Cortex of kidney (tissue), 1 donor: ENCODE measurements around the gene C1RL.

Source experiments
- DNase-seq: peaks from one replicate; lab custom pipeline; 2025; lab: John Stamatoyannopoulos, UW

C1RL gene

DNA sequence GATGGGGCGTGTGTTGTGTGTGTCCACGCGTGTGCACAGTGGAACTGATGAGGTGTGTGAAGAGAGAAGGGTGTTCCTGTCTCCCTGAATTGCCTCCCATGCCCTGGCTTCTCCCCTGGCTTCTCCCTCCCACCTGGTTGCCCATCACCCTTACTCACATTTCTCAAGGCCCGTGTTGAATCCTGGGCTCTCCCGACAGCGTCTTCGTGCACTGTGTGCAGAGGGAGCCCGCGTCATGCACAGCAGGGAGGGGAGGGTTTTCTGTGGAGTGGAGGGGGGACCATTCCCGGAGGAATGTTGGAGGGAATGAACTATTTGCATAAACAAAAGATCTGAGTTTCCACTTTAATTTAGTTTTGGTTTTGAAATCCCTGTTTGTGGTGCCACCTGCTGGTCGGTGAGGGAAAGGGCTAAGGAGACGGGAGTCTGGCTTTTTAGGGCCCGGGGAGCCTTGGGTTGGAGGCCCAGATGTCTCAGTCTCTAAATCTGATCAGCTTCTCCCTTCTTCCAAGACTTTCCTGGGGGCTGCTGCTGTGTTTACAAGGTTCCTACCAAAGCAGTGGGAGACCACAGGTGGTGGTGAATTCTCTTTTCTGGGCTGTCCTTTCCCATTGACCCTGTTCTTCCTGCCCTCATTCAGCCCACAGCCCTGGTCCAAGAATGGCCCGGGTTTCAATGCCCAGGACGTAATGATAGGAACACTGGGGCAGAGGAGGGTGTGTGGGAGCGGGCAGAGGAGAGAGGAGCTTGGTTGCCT lies 16.6 kb downstream of the C1RL start, which contains the start of gene C1R:
Gene C1R (minus strand): TSS at position 217 of the 757 bp plus-strand sequence. CDS start 57 bp downstream, at position 160.
- DNase-seq: no peak

DNA sequence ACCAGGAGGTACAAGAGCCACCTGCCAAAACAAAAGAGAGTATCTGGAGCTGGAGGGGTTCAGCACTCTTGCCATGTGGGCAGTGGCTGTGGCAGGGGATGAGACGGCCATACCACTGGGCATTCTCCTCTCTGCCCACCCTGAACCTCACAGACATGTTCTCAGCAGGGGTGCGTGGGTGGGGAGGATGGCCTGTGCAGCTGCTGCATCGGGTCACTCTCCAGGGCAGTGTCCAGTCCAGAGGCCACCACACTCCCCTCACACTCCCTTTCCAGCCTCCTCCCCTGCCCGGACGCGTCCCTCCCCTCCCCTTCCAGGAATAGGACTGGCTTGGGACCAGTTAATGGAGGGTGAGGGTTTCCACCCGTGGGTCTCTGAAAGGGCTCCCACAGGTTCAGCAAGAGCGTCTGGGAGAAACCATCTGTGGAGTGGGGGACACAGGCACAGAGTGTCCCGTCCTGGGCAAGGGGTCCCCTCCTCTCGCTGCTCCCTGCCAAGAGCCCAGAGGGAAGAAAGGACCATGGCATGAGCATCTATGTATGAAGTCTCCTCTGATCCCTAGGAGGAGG lies 17.3 kb downstream of the C1RL start:
- DNase-seq: no peak

DNA sequence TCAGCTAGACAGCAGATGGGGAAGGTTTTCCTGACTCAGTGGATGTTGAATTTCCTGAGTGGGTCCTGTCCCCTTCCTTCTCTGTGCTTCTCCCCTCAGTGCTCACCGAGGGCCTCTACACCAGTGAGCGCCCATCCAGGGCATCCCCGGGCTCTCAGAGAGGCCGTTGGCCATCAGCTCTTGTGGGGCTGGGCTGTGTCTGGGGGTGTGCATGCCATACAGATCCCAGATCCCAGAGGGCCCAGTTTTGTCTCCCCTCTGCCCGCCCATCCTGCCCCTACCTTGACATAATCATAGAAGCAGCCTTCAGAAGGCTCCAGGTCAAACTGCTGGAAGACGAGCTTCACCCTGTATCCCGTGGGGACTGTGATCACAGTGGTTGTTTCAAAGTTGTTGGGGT lies 17.8 kb downstream of the C1RL start:
- DNase-seq: no peak

DNA sequence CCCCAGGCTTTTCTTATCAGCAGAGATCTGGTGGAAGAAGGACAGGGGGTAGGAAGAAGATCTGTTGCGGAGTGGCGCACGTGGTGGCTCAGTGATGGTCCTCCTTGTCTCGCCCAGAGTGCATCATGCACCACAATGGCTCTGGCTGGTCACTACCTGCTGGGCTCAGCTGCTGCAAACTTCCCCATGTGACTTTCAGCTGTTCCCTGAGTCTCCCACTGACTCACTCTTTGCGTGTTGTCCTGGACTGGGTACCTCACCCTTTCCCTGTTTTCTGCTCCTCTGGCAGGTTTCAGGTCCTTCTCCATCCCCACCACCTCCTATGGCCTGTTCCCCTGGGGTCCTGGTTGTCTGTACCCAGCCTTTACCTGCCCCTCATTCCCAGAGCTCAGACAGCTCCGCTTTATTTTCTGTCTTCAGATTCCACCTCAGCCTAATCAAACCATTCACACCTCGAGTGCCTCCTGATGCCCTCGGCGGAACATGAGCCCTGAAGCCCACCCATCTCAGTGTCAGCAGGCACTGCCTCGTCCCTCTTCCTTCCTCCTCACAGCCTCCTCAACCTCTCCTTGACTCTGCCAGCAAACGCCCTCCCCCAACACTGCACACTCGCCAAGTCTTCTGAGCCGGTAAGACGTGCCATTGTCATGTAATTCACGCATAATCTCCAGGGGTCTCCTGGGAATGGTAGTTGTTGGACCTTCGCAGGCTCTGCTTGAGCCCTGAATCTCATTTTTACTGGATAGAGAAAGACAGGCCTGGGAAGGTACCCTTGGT lies 18.6 kb downstream of the C1RL start:
- DNase-seq: no peak

DNA sequence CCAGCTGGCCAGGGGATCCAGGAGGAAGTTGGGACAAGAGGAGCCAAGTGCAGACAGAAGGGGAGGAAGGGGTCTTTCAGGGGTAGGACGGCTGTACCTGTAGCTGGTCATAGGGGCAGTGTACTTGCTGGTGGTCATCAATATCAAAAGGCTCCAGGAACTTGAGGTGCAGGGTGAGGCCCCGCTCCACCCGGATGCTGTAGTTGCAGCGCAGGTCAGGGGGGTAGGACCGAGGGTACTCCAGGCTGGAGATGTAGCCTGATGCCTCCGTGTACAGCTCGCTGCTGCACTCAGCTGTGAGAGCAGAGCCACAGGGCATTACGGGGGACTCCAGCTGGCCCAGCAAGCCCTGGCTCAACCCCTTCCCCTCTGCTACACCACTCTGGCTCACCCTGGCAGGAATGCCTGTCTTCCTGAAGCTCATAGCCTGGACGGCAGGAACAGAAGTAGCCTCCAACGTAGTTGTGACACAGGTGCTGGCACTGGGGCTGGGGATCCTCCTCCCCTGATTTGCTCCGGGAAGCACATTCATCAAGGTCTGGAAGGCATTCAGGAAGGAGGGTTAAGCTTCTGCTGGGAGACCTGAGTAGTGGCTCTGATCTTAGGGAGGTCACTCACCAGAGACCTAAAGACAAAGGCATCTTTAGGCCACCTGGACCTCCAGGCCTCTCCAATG lies 19.7 kb downstream of the C1RL start:
- no peak for DNase-seq

DNA sequence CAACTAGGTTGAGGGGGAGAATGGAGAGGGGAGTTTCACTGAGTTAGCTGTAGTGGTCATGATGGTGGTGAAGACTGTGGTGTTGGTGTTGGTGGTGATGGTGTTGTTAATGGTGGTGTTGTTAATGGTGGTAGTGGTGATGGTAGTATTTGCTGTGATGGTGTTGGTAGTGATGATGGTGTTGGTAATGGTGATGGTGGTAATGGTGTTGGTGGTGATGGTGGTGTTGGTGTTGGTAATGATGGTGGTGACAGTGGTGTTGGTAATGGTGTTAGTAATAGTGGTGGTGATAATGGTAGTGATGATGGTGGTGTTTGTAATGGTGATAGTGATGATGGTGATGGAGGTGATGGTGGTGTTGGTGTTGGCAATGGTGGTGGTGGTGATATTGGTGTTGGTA lies 25.9 kb downstream of the C1RL start:
- no peak for DNase-seq

DNA sequence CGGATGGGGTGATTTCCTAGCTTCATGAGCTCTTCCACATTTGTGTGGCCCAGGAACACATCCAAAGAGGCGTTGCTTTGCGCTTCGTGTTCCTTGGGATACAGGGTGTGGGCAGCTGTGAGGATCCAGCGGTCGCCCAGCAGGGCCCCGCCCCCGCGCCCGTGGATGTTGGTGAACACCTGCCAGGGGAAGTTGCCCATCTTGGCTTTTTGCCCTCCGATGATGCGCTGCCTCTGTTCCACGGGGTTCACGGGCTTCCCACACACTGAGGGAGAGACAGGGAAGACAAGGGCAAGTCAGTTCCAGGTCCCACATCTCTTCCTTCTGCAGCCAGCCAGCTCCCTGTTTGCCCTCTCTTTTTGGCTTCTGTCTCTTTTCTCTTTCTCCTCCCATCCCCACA lies 28.0 kb downstream of the C1RL start:
- DNase-seq: no peak

DNA sequence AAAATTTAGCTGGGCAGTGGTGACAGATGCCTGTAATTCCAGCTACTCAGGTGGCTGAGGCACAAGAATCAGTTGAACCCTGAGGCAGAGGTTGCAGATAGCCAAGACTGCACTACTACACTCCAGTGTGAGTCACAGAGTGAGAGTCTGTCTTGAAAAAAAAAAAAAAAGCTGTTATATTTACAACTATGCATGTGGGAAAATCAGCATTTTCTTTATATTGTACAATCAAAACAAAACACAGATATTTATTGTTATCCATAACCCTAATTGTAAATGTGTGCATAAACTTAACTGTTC lies 29.2 kb downstream of the C1RL start:
- no peak for DNase-seq

DNA sequence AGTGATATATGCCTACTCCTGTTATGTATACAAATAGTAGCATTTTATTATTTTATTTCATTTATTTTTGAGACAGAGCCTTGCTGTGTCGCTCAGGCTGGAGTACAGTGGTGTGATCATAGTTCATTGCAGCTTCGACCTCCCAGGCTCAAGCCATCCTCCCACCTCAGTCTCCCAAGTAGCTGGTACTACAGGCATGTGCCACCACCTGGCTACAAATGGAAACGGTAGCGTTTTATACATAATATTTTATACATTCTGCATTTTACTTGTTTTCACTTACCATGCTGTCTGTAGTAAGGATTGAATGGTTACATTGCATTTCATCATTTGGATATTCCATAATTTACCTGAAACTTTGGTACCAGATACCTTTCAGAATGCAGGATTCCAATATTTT lies 30.9 kb downstream of the C1RL start:
- DNase-seq: no peak

DNA sequence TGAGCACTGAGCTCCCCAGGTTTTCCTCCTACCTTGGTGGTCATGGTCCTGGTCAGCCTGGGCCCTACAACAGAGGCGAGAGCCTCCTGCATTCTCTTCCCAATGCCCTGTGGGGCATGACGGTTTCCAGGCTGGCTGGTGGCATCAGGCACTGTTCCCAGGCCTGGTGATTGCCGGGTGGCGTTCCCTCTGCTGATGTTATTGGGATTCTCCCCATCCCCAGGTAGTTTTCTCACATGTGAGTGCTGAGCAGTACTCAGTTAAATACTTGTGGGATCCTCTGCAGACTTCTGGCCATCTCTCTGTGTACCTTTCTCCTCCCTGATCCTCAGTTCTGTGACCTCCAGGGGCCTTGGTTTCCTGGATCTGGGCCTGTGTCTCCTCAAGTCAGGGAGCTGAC lies 32.5 kb downstream of the C1RL start:
- DNase-seq: no peak

DNA sequence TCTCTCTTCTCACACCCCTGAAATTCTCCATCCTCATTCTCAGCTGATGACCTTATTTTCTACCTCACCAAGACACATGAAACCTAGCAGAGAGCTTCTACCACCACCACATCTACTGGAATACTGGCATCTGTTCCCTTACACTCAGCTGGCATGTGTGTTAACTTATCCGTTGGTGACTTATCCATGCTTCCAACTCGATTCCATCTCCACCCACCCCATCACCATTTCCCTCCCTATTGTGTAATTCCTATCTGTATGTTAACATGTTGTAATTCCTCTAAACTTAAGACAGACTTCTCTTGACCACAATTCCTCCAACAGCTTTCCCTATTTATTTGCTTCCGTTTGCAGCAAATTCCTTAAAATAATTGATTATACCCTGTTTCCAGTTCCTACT lies 33.1 kb downstream of the C1RL start:
- DNase-seq: no peak

DNA sequence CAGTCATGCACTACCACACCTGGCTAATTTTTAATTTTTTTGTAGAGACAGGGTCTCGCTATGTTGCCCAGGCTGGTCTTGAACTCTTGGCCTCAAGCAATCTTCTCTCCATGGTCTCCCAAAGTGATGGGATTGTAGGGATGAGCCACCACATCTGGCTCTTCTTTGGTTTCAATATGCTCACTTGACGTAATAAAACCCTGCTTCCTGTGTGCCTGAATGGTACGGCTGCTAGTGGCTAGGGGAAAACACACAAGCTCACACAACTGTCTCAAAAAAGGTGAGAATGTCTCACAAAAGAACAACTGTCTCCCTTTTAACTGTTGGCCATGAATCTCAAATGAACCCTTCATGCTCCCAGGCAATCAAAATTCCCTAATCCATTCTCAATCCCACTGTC lies 33.5 kb downstream of the C1RL start:
- DNase-seq: no peak

DNA sequence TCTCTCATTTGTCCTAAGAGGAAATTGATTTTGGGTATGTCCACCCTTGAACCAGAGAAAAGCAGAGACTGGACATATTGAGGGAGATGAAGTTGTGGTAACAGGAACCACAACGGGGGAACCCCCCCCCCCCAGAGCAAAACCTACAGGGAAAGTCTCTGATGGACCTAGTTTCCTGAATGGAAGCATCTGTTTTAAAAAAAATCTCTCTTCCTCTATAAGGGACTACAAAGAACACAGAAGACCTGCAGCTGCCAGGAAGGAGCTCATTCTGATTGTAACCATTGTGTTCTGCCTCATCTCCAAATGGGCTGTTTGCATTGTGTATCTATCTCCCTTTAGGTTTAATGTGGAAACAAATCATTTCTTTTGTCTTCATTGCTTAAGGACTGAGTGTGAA lies 35.1 kb downstream of the C1RL start:
- DNase-seq: no peak

DNA sequence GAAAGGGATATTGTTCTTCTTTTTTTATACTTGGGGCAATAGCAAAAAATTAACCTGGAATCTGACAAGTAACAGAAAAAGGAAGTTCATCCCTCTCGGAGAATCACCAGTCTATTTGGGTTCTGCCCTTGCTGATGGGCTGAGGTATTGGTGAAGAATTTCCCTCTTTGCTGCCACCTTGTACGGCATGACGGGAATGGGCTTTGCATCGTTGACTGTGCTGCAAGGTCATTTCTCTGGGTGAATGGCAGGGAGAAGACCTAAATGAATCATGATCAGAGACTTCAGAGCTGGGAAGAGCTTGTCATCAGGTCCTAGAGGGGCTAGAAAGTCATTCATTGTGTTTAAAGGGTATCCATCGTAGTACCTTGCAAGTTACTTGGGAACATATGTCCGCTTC lies 36.5 kb downstream of the C1RL start:
- no peak for DNase-seq

DNA sequence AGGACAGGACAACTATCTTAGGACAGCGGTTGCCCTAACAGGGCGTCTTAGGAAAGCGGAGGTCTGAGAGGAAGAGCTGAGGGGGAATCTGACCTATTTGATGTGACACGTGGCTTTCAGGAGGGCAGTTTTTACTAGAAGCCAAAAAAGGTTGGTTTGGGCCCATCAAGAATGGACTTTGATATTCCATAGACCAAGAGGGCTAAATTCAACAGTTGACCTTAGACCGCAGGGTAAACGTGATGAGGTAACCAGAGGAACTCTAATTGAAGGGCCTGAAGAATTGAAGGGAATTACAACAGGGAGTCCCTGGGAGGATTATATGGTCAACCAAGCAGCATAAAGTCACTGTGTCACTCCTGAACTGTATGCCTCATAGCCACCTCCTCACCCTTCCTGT lies 37.0 kb downstream of the C1RL start:
- no peak for DNase-seq

DNA sequence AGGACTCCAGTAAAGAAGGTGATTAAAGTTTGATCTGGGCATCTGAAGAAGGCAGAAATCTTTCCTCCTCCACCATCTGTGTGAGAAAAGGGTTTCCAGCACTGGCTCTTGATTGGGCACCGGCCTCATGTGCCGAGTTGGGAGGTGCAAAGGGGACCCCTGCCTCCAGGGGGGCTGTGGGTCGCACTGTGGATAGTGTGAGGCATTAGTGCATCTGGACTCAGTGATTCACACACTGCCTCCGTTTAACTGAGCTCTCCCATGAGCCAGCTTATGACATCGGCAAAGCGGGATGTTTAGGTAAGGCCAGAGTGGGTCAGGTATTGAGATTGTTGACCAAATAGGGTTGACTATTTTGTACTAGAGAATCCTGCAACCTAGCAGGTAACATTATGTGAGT lies 39.6 kb downstream of the C1RL start:
- no peak for DNase-seq

DNA sequence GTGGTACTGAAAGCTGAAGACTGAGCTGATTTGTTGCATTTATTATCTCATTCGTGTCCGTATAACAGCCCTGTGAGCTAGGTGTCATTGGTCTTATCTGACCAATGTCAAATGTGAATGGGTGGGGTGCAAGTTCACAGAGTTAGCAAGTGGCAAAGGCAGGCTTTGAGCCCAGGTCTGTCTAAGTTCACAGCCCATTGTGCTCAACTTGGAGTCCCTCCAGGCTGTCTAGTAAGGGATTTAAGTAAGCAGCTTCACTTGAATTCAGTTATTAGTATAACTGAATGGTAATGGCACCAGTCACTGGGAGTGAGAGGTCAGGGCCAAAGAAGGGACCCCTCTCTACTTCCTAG lies 40.0 kb downstream of the C1RL start:
- DNase-seq: no peak

DNA sequence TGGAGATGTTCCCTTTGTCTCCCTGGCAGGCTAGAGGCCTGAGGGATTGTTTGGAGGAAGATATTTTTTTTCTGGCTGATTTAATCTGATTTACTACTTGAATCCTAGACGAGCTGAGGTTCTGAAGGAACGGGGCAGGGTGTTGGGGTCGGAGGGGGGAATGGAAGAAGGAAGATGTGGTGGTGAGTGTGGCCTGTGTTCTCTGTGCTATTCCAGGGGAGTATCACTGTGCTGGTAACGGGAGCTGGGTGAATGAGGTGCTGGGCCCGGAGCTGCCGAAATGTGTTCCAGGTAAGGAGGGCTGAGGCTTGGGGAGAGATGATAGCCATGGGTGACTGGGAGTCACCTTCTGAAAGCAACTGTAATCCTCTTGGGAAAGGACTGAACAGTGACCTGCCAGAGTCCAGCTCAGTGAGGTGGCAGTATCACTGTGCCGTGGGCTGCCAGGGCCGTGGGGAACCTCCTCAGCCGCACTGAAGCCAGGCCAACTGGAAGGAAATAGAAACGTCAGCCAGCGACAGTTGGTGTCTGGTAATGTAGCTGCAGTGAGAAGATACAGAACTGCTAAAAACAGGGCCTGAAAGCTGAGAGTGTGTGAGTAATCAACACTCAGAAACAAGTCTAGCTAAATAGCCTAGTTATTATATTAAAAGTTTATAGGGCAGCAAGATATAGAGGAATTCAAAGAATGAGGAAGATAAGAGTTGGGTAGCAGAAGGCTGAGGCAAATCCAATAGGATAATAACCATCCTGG lies 40.6 kb downstream of the C1RL start:
- no peak for DNase-seq

DNA sequence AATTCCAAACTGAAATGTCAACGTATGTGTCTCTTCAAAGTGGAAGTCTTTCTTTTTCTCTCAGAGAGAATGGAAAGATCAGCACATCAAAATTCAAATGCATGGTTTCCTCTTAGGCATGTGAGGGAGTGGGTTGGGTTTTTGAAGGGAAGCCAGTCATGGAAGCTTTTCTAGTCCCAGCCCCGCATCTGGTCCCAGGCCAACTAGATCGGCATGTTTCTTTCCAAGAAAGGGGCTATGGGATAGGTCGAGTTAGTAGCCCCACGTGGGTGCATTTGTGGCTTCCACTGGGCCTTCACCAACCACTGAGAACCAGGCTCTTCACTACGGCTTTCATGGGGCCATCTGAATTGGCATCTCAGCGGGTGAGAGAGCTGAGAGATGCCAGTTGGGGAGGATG lies 41.9 kb downstream of the C1RL start:
- DNase-seq: no peak

DNA sequence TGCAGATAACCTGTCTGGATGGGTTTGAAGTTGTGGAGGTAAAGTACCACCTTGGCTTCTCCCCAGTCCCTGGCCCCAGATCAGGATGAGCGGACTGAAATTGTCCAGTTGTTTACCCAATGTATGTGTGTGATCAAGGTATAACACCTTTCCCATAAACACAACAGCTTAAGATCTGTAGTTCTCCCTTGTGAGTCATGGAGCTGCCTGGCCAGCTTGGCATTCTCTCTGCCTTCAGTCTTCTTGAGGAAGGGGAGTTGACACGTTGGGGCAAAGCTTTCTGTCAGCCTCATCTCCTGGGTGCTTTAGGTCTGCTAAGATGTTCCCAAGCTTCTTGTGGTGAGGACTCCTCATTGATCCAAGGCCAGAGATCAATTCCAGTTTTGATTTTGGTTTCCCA lies 42.4 kb downstream of the C1RL start:
- DNase-seq: no peak

DNA sequence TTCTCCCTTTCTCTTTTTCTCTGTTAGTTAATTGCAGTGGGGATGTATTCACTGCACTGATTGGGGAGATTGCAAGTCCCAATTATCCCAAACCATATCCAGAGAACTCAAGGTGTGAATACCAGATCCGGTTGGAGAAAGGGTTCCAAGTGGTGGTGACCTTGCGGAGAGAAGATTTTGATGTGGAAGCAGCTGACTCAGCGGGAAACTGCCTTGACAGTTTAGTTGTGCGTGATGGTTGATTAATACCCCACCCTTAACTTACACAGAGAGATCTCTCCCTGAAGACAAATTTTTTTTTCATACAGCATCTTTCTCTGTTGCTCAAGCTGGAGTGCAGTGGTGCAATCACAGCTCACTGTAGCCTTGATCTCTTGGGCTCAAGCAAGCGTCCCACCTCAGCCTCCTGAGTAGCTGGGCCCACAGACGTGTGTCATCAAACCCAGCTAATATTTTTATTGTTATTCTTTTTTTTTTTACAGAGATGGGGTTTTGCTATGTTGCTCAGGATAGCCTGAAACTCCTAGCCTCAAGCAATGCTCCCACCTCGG lies 43.9 kb downstream of the C1RL start:
- DNase-seq: no peak

DNA sequence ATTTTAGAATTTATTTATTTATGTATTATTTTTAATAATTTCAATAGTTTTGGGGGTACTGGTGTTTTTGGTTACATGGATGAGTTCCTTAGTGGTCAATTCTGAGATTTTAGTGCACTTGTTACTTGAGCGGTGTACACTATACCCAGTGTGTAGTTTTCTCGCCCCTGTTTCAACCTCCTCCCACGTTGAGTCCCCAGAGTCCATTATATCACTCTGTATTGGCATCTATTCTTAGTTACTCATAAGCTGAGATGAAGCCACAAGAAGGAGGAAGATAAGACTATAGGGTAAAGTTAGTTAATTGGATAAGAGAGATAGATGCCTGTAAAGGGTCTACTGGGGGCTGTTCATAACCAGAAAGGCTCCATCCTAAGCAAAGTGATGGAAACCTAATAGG lies 44.5 kb downstream of the C1RL start:
- no peak for DNase-seq
